ENCODE results near the gene ATP9A.

ATP9A gene

DNA sequence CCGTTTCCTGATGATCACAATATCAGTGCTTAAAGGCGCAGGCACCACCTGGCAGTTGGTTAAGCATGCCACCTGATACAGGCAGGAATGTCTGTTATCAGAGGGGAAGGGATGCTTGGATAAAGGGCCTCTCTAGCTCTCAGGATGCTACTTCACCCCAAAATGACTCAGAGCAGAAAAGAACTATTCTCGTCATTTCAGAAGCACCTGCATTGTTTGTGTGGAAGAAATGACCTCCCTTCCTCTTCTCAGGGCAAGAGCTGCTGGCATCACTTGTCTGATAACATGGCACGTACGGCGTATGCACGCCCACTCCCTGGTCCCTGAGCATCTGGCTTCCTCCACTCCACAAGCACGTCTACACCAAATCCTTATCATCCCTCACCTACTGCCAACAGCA is 47.3 kb downstream of the ATP9A start:
- no peak for DNase-seq

DNA sequence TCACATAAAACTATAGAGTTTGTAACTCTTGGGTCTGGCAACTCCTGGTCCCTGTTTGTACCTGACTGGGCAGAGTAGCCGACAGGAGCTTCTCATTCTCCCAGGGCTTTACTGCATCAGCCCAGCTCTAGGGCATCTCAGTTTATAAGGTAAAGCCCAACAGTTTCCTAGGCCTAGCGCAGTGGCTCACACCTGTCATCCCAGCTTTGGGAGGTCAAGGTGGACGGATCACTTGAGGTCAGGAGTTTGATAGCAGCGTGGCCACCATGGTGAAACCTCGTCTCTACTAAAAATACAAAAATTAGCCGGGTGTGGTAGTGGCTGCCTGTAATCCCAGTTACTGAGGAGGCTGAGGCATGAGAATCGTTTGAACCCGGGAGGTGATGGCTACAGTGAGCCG is 47.8 kb downstream of the ATP9A start:
- DNase-seq = no peak

- no peak for DNase-seq
Observed at GRCh38 chr20:51715856-51716185, 52.4 kb downstream of the ATP9A start.

DNA sequence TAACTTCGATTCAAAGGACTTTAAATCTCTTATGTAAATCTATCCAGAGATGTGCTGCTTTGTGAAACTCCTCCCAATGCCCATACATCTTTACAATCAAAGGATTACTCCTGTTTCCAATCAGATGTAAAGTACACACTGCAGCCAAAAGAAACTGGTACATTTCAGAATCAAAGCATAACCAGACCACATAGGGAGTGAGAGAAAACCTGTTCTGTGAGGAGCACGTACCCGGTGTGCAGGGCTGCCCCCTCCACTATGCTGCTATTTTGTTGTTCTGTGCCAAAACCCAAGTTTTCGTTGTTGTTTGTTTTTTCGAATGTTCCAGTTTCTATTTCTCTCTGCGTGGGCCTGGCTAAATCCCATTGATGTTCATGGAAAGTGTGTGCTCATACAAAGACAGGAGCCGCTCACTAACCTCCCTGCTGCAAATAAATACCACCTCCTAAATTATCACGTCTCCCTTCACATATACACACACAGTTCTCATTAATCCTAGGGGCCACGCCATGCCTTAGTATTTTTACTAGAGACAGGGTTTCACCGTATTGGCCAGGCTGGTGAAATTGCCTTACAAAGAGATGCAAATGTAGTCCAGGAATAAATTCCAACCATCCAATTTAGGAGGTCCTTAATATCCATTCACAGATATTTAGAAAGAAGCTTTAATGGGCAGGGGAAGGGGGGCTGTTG is 52.9 kb downstream of the ATP9A start:
- no peak for DNase-seq

DNA sequence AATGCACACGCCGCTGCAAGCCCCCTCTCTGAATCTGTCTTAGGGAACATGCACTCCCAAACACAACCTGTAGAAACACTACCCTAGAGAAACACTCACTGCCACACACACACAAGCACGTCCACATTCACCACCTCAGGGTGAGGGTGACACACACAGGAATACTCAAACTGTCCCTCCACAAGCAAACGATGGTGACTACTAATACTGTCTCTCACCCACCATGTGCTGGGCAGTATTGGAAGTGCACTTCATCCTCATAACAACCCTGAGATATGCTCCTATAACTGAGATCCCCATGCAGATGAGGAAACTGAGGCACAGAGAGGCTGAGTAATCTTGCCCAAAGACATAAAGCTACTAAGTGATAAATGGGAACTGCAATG is 55.0 kb downstream of the ATP9A start:
- DNase-seq = no peak

- DNase-seq = peak; percentile 59
Observed at GRCh38 chr20:51712501-51713212, 55.5 kb downstream of the ATP9A start.

- DNase-seq = no peak
Observed at GRCh38 chr20:51711426-51711825, 56.8 kb downstream of the ATP9A start.

DNA sequence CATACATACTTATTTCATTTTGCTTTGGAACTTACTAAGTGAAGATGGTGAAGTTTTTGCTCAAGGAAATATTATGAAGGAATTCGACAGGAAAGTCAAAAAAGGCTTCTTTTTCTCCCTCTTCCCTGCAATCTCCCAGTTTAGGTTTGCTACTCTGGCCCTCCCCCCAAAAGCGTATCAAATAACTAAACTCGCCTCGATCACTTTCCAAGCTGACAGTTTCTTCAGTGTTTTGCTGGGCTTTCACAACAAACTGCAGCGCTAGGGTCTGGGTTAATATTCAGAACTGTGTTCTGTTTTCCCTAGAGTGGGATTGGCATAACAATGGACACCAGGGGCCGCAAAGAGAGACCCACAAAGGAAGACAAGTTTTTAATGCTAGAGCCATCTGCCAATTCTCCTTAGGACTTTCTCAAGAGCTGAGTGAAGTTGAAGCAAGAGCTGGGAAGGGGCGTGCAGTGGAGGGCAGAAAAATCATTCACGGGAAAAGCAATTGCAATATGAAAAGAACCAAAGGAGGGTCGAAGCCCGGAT is 57.8 kb downstream of the ATP9A start:
- no peak for DNase-seq

DNA sequence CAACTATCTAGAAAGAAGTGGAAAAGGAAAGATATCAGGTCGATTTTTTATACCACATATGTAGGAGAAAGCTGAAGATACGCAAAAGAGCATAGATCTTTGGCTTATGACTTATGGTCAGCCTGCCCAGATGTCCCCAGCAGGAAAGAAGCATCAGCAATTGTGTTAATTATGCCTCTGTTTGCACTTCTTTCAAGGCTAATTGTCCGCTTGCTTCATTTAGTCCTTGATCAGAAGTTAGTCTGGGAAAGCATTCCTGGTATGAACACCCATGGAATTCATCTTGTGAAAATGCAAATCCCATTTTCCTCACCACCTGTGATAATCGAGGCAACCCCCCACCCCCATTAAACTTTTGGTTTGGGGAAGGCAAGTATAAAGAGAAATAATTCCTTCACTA is 62.8 kb downstream of the ATP9A start:
- DNase-seq = no peak

DNA sequence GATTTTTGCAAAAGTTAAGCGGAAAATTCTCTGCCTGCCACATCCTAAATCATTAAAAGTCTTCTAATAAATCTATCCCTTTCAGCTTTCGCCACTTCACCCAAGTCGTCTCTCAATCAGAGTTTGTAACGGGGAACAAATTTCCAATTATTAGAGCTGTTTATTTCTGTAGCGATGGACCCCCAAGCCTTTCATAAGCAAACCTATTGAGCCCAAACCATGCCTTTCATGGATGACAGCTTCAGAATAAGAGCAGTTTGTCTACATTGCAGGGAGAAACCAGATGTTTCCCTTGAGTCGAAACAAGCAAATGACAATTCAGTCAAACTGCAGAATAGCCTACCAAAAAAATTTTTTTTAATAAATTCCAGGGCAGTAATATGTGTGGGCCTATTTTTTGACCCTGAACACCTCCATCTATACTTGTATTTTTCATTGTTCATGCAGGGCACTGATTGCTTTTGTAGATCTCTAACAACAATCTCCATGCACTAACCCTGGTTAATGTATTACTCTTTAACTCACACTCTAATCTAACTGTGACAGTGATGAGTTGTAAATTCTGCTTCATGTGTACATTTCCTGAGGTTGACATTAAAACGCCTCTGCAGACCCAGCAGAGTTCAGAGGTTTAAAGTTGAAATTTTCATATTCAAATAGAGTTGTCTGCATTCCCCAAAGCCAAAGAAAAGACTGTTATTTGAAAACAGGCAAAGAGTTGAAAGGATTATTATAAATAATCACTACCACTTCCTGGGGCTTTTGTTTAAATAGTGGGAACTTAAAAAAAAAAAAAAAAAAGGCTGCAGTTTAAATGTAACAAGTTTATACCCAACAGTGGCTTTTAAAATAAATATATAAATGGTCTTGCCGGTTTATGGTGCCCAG is 64.5 kb downstream of the ATP9A start:
- DNase-seq = no peak

- DNase-seq = no peak
Observed at GRCh38 chr20:51702556-51702955, 65.6 kb downstream of the ATP9A start.

- peak; percentile 59 for DNase-seq
Observed at GRCh38 chr20:51700809-51701285, 67.3 kb downstream of the ATP9A start.

DNA sequence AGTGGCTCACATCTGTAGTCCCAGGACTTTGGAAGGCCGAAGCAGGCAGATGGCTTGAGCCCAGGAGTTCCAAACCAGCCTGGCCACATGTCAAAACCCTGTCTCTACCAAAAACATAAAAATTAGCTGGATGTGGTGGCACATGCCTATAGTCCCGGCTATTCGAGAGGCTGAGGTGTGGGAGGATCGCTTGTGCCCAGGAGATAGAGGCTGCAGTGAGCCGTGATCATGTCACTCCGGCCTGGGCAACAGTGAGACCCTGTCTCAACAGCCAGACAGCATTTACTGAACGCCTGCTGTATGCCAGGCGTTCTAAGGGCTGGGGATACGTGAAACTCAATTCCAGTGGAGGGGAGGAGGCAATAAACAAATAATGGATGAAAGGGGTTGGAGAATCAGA is 69.9 kb downstream of the ATP9A start:
- DNase-seq = no peak

- DNase-seq = no peak
Observed at GRCh38 chr20:51697096-51697826, 70.9 kb downstream of the ATP9A start.

DNA sequence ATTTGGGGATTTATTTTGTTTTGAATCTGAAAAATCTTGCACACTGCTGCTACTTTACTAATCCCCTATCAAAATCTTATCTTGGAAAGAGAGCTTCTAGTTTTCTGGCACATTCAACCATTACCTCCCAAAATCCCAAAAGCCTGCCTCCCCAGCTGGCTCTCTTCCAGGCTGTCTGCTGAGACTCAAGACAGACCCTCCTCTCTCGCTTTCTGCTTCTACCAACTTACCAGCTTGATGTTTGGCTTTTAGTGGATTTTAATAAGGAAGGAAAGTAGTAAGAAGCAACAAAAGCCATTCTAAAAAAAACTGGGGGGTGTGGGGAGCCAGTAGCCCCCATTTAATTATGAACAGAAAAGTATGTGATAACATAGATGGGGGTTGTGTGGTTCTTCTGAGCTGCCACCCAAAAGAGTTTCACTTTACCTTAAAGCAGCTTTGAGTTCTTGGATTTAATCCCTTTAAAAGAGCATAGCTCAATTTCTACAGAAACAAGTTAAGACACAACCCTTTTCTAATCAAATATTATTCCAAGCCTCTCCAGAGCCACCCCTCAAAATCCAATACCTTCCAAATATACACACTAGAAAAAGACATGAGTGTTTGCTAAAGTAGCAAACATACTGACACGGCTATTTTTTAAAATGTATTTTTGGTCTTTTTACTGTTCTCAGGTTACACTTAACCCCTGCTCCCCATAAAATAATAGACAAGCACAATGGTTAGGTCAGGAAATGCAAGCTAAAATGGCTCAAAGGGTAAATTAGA is 71.7 kb downstream of the ATP9A start:
- DNase-seq = peak; percentile 4

- DNase-seq = peak; percentile 66
Observed at GRCh38 chr20:51695574-51696303, 72.5 kb downstream of the ATP9A start.

DNA sequence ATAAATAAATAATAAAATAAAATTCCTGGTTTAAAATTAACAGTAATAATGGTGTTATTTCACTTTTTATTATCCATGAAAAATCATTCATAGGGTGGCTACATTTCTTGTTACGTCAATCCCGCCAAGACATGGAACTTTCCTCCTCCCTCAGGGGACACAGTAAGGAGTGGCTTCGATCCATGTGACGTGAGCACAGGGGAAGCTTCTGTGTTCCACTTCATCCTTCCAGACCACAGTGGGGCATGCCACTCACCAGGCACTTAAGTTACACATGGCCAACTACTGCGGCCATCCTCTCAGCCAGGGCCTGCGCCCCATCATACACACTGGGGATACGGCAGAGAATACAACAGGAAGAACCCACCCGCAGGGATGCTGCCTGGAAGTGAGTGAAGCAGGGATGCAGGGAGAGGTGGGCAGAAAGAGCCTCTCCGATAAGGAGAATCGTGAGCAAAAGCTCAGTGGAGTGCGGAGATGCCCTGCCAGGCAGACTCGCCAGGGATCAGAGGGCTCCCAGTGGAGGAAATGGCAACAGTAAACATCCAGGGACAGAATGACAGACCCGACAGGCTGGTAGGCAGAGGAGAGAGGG is 75.3 kb downstream of the ATP9A start:
- no peak for DNase-seq

DNA sequence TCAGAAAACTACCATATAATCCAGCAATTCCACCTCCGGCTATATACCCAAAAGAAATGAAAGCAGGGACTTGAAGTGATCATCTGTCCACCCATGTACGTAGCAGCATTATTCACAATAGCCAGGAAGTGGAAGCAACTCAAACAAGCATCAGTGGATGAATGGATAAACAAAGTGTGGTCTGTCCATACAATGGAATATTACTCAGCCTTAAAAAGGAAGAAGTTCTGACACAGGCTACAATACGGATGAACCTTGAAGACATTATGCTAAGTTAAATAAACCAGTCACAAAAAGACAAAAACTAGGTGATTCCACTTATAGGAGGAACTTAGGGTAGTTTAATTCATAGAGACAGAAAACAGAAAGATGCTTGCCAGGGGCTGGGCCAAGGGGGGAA is 76.5 kb downstream of the ATP9A start:
- no peak for DNase-seq

DNA sequence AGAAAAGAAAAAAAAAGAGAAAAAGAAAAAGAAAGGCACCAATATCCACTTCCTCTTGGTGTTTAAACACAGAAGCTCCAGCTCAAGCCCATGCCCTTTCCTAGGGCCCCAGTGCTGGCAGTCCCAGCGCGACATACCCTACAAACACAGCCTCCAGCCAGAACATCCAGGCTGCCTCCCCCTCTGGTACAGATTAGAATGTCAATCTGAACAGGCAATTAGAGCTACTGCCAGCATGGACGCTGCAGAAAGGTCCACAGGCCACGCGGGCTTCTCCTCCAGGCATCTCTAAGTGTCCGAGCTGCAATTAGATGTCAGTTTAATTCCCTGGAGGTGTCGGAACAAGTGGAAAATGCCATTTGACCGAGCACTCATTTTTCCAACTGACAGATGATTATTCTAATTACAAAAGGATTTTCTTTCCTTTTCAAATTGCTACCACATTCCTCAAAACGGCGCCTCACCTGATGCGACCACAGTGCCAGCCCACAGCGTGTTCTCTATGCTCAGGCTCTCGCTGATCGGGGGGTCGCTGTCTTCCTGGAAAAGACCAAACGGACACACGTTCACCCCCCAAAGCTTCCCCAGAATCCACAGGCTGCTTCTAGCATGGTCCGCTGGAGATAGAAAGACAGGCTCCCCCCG is 79.5 kb downstream of the ATP9A start:
- no peak for DNase-seq

- DNase-seq = no peak
Observed at GRCh38 chr20:51687630-51688029, 80.6 kb downstream of the ATP9A start.
